NCI-H82 treated with DMSO at 0.1 percent for 48 hours (cell line): ENCODE measurements around the gene CD81.

Source experiments
- DNase-seq: peaks from one replicate; lab custom pipeline; 2025; ENCODE audit not compliant: unreplicated experiment; lab: John Stamatoyannopoulos, UW

Gene CD81

GRCh38 chr11:2390091-2390724, 13.1 kb downstream of the CD81 start:
- DNase-seq, result no peak

DNA sequence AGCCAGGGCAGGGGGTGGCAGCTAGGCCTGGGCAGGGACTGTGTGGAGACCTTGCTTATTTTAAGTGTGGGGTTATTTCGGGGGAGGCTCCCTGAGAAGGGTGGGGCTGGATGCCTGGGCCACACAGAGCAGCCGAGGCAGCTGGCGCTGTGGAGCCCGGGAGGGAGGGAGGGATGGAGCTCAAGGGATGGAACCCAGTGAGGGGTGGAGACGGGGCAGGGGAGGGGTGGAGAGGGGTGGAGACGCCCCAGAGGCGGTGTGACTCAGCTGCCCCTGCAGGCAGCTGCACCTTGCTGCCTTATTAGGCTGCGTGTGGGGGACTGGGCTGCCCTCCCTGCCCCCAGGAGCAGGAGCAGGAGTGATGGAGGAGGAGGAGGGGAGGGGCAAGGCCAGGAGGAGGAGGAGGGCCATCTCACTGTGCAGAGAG, 13.6 kb downstream of the CD81 start:
- DNase-seq, result no peak

GRCh38 chr11:2391181-2391975, 14.3 kb downstream of the CD81 start:
- no peak for DNase-seq

- no peak for DNase-seq
Observed at GRCh38 chr11:2392241-2392959, 15.3 kb downstream of the CD81 start.

DNA sequence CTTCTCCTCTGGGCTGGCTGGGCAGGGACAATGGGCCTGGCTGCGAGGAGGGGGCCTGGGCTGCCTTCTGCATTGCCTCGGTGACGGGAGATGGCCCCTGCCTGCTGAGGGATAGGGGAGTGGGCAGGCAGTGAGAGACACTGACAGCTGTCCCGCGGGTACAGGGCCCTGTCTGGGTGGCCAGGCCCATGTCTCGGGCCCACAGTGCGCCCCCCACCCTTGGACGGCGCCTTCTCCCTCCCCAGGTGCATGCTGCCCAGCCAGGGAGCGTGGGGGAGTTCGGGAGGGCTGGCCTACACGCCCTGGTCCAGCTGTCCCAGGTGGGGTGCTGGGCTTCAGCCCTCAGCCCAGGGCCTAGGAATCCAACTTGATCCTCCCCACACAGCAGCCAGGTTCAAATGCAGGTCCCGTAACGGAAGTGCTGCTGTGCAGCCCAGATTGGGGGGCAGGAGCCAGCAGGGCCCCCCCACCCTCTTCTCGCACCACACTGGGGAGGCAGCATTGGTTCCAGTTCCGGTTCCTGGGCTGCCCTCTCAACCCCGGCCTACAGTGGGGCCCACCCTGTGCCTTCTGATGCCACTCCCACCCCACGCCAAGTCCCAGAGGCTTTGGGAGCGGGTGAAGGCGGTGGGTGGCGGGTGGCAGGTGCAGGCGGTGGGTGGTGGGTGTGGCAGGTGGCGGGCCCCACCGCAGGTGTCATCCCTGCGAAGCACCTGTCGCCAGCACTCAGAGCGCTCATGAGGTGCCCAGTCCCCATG, 16.2 kb downstream of the CD81 start:
- no peak for DNase-seq

GRCh38 chr11:2393941-2394817, 17.1 kb downstream of the CD81 start:
- DNase-seq, result no peak

- no peak for DNase-seq
Observed at GRCh38 chr11:2394818-2395105, 17.7 kb downstream of the CD81 start.

GRCh38 chr11:2395211-2395730, 18.2 kb downstream of the CD81 start:
- no peak for DNase-seq

DNA sequence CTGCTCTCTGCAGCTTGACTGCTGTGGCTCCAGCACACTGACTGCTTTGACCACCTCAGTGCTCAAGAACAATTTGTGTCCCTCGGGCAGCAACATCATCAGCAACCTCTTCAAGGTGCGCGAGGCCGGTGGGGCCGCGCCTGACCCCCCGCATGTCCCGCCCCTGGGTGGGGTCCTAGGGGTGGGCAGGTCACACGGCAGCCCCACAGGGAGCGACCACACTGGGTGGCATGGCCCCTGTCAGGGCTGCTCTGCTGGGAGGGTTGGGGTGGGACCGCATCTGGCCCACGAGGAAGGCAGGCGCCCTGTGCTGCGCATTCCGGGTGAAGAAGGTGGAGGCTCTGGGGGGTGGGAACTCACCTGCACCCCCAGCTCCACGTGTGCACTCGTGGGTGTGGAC, 18.7 kb downstream of the CD81 start:
- DNase-seq, result no peak

DNA sequence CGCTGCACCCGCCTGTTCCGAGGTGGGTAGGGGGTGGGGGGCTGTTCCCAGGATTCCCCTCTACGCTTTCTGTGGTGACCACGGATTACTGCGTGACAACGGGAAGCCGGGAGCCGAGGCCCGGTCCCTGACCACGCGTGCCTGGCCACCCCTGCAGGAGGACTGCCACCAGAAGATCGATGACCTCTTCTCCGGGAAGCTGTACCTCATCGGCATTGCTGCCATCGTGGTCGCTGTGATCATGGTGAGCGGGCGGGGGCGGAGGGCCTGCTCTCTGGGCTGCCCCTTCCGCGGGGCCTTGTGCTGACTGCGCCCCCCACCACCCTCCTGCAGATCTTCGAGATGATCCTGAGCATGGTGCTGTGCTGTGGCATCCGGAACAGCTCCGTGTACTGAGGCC, 19.4 kb downstream of the CD81 start:
- DNase-seq, result no peak

- no peak for DNase-seq
Observed at GRCh38 chr11:2397005-2397404, 19.9 kb downstream of the CD81 start.

DNA sequence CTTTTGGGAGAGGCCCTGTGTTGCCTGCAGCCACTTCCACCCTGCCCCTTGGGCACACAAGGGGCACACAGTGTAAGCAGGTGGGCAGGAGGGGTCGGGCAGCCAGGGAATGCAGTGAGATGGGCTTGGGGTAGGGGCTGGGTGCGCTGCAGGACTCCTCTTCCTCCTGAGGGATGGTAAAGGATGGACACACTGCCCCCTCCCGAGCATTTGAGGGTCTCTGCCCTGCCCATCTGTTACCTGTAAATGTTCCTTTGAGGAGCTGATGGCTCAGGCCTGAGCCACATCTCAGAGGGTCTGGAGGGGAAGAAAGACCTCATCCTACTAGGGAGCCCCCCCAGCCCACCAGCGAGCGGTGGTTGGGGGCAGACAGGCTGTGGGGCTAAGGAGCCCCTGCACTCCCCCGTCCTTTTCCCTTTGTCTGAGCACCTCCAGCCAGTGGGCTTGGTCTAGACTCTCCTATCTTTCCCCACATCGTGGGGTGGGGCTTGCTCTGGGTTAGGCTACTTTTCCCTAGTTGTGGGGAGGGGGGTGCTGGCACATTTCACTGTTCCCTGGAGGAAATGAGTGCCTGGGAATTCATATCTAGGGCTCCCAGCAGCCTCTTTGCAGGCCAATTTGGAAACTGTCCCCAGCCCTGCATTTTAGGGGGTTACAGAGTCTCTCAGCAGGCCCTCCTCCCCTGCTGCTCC, 21.7 kb downstream of the CD81 start:
- DNase-seq, result no peak

DNA sequence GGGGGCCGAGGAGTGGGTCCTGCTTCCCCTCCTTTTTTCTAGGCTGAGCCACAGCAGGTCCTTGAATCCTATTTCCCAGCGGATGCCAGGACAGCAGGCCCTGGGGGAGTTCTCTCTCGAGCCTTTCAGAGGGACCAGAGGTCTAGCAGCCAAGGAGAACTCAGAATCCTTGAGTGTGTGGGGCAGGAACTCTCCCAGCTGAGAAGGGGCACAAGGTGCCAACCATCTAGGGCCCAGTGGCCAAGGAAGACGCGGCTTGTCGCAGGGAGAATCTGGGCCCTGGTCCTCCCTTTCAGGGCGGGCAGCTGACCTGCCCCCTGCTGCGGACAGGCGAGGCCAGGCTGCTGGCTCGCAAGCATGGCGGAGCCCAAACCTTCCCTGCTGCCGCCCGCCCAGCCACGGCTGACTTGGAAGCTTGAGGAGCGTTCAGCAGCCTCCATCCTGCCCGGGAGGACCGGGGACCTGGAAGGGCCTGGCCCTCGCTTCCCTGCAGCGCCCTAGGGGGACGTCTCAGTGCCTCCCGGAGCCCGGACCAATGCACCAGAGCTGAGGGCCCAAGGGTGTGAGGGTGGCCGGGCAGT, 22.5 kb downstream of the CD81 start:
- DNase-seq, result no peak

GRCh38 chr11:2400069-2400761, 23.1 kb downstream of the CD81 start, which contains the start of gene TSSC4:
TSS of gene TSSC4 (plus strand) at chr11:2400750. CDS start at chr11:2402634, 1,884 bp downstream.
- peak; percentile 95 for DNase-seq

GRCh38 chr11:2400762-2401435, 23.8 kb downstream of the CD81 start:
- DNase-seq, result no peak

DNA sequence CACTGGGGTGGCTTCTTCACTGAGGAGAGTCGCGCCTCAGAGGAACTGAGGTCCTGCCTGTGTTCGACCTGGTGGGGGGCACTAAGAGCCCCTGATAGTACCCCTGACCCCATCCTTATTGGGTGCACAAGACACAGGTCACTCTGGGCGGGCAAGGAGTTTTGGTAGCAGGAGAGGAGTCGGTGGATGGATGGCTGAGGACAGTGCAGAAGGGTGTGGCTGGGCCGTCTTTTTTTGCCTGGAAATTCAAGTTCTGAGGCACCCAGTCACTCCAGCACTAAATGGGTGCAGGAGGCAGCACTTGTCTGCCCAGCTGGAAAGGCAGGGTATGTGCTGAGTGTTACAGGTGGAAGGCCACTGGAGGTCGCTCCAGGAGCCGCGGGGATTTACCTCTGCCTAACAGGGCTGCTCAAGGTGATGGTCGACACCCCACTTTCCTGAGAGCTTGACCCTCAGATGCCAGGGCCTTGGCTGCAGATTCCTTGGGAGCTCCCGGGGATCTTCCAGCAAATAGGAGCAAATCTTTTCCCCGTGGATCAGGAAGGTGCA, 24.4 kb downstream of the CD81 start:
- DNase-seq, result no peak

DNA sequence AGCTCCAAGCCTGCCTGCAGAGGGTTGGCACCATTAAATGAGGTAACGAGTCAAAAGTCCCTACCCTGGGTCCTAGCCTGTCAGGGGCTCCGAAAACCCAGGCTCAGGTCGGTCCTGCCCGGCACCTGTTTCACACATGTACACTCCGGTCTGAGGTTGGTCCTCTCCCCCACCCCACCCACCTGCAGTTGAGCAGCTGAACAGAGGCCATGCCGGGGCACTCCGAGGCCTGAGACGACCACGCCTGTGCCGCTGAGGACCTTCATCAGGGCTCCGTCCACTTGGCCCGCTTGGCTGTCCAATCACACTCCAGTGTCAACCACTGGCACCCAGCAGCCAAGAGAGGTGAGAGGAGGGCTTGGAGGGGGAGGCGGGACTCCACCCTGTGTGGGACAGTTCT, 25.0 kb downstream of the CD81 start:
- no peak for DNase-seq
